ENCODE measurements around the gene ASPG. TPM values are rescaled to one million over a fixed set of nuclear protein-coding genes. Genes with fewer than 3 reads are reported as not detected.

Gene ASPG
- total and polyA plus RNA-seq, 12 donors = 2.8 to 32.0 (median 13.2) TPM

GRCh38 chr14:104134061-104134965, 48.8 kb downstream of the ASPG start:
- no peak for ATAC-seq
- H3K9me3 ChIP-seq = peaks cover 0 to 14% (median 8%) of the 10 kb centered on the region in 11 donors
- WGBS, 2 donors = 62 to 70% methylated on average over 31 of the region's 31 CpGs
- H3K27ac ChIP-seq = no peak overlapping the region
- TF ChIP-seq, protein P1, sequence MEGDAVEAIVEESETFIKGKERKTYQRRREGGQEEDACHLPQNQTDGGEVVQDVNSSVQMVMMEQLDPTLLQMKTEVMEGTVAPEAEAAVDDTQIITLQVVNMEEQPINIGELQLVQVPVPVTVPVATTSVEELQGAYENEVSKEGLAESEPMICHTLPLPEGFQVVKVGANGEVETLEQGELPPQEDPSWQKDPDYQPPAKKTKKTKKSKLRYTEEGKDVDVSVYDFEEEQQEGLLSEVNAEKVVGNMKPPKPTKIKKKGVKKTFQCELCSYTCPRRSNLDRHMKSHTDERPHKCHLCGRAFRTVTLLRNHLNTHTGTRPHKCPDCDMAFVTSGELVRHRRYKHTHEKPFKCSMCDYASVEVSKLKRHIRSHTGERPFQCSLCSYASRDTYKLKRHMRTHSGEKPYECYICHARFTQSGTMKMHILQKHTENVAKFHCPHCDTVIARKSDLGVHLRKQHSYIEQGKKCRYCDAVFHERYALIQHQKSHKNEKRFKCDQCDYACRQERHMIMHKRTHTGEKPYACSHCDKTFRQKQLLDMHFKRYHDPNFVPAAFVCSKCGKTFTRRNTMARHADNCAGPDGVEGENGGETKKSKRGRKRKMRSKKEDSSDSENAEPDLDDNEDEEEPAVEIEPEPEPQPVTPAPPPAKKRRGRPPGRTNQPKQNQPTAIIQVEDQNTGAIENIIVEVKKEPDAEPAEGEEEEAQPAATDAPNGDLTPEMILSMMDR (IDR thresholded peaks at IDR 0.05) = no peak
- H3K27me3 ChIP-seq = peaks cover 11 to 64% (median 50%) of the 10 kb centered on the region in 7 donors
- peaks cover 15 to 36% (median 31%) of the 10 kb centered on the region in 9 donors for H3K4me1 ChIP-seq
- DNase-seq = peak in 1 of 2 donors; percentile 9
- H3K36me3 ChIP-seq = no peaks in the 10 kb centered on the region
- no peak overlapping the region for H3K4me3 ChIP-seq
- intact Hi-C loops (cut with DNase I) = loop anchor here in 5 of 10 donors (5.0 to 10.0 kb wide), 4 partner anchors 57 to 503 kb away; no protein-coding TSS in a partner anchor

DNA sequence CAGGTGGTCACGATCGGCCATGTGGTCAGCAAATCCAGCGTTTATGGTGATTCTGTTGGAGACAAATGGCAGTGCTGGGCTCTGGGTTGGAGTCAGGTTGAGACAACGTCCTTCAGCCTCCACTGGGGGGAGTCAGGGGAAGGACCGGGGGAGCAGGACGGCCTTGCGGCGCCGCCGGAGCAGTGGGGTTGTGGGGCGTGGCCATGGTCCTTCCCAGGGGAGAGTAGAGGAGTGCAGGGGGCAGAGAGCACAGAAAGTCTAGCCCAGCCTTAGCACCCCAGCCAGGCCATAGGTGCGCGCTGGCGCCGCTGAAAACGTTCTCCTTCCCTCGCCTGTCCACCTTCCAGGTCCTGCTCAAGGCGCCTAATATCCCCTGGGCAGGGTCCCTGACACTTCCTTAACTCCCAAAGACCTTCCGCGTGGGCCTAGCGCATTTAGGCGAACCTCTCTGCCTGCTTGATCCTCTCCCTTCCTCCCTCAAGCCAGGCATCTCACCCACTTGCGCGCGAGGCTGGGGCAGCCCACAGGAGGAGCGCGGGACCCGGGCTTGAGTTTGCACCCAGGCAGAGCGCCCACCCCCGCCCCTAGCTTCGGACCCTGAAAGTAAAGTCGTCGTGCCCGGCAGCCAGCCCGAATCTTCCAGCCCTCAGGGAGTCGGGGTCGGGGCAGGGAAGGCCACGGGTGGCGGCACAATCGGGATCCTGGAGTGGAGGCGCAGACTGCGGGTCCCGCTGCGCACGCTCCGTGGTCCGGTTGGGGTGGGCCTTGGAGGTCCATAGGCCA, 49.8 kb downstream of the ASPG start:
- TF ChIP-seq, protein P1 (IDR thresholded peaks at IDR 0.05) = peak in 6 of 9 donors; percentile 13 to 41 (median 24)
- peak overlapping the region in 3 of 10 donors; percentile 15 to 31 (median 17) for H3K4me3 ChIP-seq

DNA sequence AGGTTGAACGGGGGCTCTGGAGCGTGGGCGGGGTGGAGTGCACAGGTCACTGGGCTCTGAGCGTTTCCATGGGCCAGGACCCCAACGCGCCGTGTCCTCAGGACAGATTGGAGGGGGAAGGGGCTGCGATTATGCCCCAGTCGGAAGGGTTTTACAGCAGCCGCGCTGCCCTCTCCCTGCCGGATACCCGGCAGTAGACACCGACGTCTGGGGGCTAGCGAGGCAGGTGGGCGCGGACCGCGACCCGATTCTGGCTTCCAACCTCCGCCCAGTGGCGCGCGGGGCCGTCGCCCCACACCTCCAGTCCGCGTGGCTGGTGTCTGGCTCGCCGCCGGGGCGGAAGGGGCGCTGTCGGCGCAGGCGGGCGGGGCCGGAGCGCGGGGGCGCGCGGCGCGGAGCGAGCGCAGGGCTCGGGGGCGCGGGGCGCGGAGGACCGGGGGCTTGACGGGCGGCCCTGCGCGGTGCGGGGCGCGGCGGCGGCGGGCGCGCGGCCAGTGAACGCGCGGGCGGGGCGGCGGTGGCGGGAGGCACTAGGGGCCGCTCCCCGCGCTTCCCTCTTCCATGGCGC, 50.5 kb downstream of the ASPG start:
- Histone ChIP-seq H3K9me3 (no peaks in the 10 kb centered on the region), H3K4me1 (peaks cover 15 to 48% (median 37%) of the 10 kb centered on the region in 9 donors), H3K4me3 (peak overlapping the region in 8 of 10 donors; percentile 12 to 72 (median 62)), H3K27me3 (peaks cover 11 to 81% (median 50%) of the 10 kb centered on the region in 7 donors), H3K27ac (no peak overlapping the region), H3K36me3 (no peaks in the 10 kb centered on the region)
- 1 to 2% methylated on average over 33 to 78 of the region's 78 CpGs for WGBS, 2 donors
- peak in 1 of 2 donors; percentile 28 for DNase-seq
- intact Hi-C loops (cut with DNase I) = loop anchor here (2.0 to 10.0 kb wide), 13 partner anchors 86 to 506 kb away; no protein-coding TSS in a partner anchor
- TF ChIP-seq, protein P1 (IDR thresholded peaks at IDR 0.05) = peak in 1 of 9 donors; percentile 10
- ATAC-seq = no peak

More for the DNA sequence above, 49.8 kb downstream of the ASPG start:
- no peak for ATAC-seq
- peaks cover 0 to 4% (median 0%) of the 10 kb centered on the region in 11 donors for H3K9me3 ChIP-seq
- peaks cover 11 to 74% (median 50%) of the 10 kb centered on the region in 7 donors for H3K27me3 ChIP-seq
- H3K27ac ChIP-seq = no peak overlapping the region
- intact Hi-C loops (cut with DNase I) = loop anchor here in 8 of 10 donors (5.0 to 10.0 kb wide), 9 partner anchors 87 to 507 kb away; no protein-coding TSS in a partner anchor
- no peaks in the 10 kb centered on the region for H3K36me3 ChIP-seq
- 3 to 4% methylated on average over 46 to 47 of the region's 47 CpGs for WGBS, 2 donors
- DNase-seq = peak in 1 of 2 donors; percentile 17
- peaks cover 15 to 46% (median 37%) of the 10 kb centered on the region in 9 donors for H3K4me1 ChIP-seq

Measured in heart right ventricle (tissue), 16 donors.